Measurements from ENCODE around the gene STX18. TPM values are rescaled to one million over a fixed set of nuclear protein-coding genes. Genes with fewer than 3 reads are reported as not detected.

The STX18 gene
- total RNA-seq, 1 experiment from 2014 or later, result 36.5 TPM

DNA sequence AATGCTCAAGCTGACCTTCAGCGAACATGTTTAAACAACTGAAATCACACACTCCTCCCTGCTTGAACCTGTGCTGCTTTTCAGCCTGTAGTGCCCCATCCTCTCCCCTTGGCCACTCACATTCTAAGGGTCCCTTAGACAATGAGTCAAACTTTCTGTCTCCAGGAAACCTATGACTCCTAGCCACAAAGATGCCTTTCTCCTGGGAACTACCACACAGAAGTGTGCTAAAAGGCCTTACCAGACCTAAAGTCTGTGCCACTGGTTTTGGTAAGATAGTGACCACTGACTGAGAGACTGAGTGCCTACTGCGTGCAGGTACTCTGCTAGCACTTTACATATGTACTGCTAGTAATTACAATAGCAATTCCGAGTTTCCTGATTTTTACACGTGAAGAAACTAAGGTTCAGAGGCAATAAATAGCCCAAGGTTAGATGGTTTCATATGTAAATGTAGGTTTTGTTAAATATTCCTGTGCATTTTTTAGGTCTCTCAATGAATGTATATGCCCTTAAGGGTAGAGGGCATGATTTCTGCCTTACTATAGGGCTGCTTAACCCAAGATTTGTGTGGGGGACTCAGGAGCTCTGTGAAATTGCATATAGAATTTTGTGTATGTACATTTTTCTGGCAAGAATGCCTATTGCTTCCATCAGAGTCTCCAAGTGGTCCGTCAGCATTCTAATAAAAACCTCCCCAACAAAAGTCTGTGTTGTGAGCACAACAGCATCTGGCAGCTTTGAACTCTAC, 83.9 kb downstream of the STX18 start:
- TF ChIP-seq, protein P1, sequence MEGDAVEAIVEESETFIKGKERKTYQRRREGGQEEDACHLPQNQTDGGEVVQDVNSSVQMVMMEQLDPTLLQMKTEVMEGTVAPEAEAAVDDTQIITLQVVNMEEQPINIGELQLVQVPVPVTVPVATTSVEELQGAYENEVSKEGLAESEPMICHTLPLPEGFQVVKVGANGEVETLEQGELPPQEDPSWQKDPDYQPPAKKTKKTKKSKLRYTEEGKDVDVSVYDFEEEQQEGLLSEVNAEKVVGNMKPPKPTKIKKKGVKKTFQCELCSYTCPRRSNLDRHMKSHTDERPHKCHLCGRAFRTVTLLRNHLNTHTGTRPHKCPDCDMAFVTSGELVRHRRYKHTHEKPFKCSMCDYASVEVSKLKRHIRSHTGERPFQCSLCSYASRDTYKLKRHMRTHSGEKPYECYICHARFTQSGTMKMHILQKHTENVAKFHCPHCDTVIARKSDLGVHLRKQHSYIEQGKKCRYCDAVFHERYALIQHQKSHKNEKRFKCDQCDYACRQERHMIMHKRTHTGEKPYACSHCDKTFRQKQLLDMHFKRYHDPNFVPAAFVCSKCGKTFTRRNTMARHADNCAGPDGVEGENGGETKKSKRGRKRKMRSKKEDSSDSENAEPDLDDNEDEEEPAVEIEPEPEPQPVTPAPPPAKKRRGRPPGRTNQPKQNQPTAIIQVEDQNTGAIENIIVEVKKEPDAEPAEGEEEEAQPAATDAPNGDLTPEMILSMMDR (IDR thresholded peaks at IDR 0.05; ENCODE audit: insufficient read depth in 1 of 2, low read depth in 1 of 2, low read length in 1 of 2, severe bottlenecking in 1 of 2, unreplicated experiment in 1 of 2), result no peak
- BruUV-seq (replicated peaks), result no TSS peak
- intact Hi-C loops (cut with micrococcal nuclease; ENCODE audit: unreplicated experiment), result no loop called here
- ChIA-PET CTCF (no interaction called here), POLR2A (no interaction called here)
- no peak overlapping the region for H3K4me3 ChIP-seq (ENCODE audit: low read depth, low read length)
- DNase-seq, result no peak
- H3K9me3 ChIP-seq, result no peaks in the 10 kb centered on the region
- no peaks in the 10 kb centered on the region for H3K4me1 ChIP-seq
- no peaks in the 10 kb centered on the region for H3K27me3 Mint-ChIP-seq (ENCODE audit: insufficient read depth, unreplicated experiment)
- no peaks in the 10 kb centered on the region for H3K27me3 ChIP-seq (replicated peaks; ENCODE audit: control insufficient read depth, insufficient read depth, low read length)
- H3K36me3 Mint-ChIP-seq (ENCODE audit: insufficient read depth, unreplicated experiment), result peaks cover 5% of the 10 kb centered on the region
- H3K9me3 Mint-ChIP-seq (ENCODE audit: unreplicated experiment), result no peaks in the 10 kb centered on the region
- no peaks in the 10 kb centered on the region for H3K36me3 ChIP-seq (ENCODE audit: control insufficient read depth, insufficient read depth, low read length)
- H3K4me1 Mint-ChIP-seq (ENCODE audit: low read depth, unreplicated experiment), result peaks cover 9% of the 10 kb centered on the region
- no peak overlapping the region for H3K27ac Mint-ChIP-seq (ENCODE audit: unreplicated experiment)
- H3K4me3 Mint-ChIP-seq (ENCODE audit: unreplicated experiment), result no peak overlapping the region

DNA sequence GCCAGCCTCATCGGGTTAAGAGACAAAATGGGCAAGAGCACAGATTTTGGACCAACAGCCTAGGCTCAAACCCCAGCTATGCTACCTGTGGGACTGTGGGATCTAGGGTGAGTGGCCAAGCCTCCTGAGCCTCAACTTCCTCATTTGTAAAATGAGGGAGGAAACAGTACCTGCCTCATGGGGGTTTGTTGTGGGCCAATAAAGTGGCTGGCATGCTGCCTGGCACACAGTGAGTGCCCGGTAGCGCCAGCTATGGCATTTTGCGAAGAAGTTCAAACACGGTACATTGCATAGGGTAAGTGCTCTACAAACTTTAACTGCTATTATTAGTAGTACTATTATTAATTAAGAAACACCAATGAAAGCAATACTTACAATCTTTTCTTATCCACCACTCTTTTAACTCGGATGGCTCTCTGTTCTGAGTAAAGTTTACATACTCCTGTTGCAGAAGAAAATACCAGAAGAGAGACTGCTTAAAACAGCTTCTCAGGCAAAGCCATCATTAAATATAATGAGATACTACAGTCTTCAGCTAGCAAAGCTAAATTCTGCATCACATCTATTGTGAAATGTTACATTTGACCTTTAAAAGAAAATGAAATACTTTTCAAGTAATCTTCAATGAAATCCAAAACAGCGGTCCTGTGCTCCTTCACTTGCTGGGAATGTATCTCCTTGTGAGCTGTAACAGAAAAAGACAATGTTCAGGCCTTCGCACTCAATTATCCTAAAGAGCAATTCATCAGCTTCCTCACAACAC, 84.9 kb downstream of the STX18 start:
- CTCF ChIA-PET, result no interaction called here
- no peaks in the 10 kb centered on the region for H3K9me3 ChIP-seq
- POLR2A ChIA-PET, result no interaction called here
- H3K27ac Mint-ChIP-seq (ENCODE audit: unreplicated experiment), result no peak overlapping the region
- no TSS peak for BruUV-seq (replicated peaks)
- peaks cover 6% of the 10 kb centered on the region for H3K4me1 Mint-ChIP-seq (ENCODE audit: low read depth, unreplicated experiment)
- no peaks in the 10 kb centered on the region for H3K27me3 ChIP-seq (replicated peaks; ENCODE audit: control insufficient read depth, insufficient read depth, low read length)
- H3K27me3 Mint-ChIP-seq (ENCODE audit: insufficient read depth, unreplicated experiment), result no peaks in the 10 kb centered on the region
- H3K4me3 ChIP-seq (ENCODE audit: low read depth, low read length), result no peak overlapping the region
- intact Hi-C loops (cut with micrococcal nuclease; ENCODE audit: unreplicated experiment), result no loop called here
- H3K4me1 ChIP-seq, result no peaks in the 10 kb centered on the region
- H3K36me3 ChIP-seq (ENCODE audit: control insufficient read depth, insufficient read depth, low read length), result no peaks in the 10 kb centered on the region
- H3K4me3 Mint-ChIP-seq (ENCODE audit: unreplicated experiment), result no peak overlapping the region
- no peak for DNase-seq
- H3K36me3 Mint-ChIP-seq (ENCODE audit: insufficient read depth, unreplicated experiment), result peaks cover 6% of the 10 kb centered on the region
- no peaks in the 10 kb centered on the region for H3K9me3 Mint-ChIP-seq (ENCODE audit: unreplicated experiment)
- TF ChIP-seq, protein P1 (IDR thresholded peaks at IDR 0.05; ENCODE audit: insufficient read depth in 1 of 2, low read depth in 1 of 2, low read length in 1 of 2, severe bottlenecking in 1 of 2, unreplicated experiment in 1 of 2), result no peak

DNA sequence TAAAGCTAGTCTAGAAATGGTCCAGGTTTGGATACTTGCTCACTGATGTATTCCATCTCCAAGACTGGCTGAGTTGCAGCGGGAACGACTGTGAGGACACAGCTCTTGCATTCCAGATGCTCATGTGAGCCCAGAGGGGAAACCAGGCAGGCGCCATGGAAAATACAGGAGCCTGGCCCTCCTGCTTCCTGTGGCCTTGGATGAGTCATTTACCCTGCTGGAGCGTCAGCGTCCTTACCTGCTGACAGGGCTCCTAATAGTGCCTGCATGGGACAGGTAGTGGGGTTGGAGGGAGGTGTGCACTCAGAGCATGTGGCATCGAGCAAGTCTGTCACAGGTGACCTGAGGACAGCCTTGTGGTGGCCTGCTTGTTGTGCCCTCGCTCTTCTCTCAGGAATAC, 85.5 kb downstream of the STX18 start:
- no peaks in the 10 kb centered on the region for H3K36me3 ChIP-seq (ENCODE audit: control insufficient read depth, insufficient read depth, low read length)
- DNase-seq, result no peak
- TF ChIP-seq, protein P1 (IDR thresholded peaks at IDR 0.05; ENCODE audit: insufficient read depth in 1 of 2, low read depth in 1 of 2, low read length in 1 of 2, severe bottlenecking in 1 of 2, unreplicated experiment in 1 of 2), result no peak
- Mint-ChIP-seq H3K27me3 (ENCODE audit: insufficient read depth, unreplicated experiment) (no peaks in the 10 kb centered on the region), H3K4me1 (ENCODE audit: low read depth, unreplicated experiment) (no peaks in the 10 kb centered on the region), H3K4me3 (ENCODE audit: unreplicated experiment) (no peak overlapping the region), H3K9me3 (ENCODE audit: unreplicated experiment) (no peaks in the 10 kb centered on the region), H3K27ac (ENCODE audit: unreplicated experiment) (no peak overlapping the region), H3K36me3 (ENCODE audit: insufficient read depth, unreplicated experiment) (peaks cover 9% of the 10 kb centered on the region)
- no peaks in the 10 kb centered on the region for H3K27me3 ChIP-seq (replicated peaks; ENCODE audit: control insufficient read depth, insufficient read depth, low read length)
- intact Hi-C loops (cut with micrococcal nuclease; ENCODE audit: unreplicated experiment), result no loop called here
- BruUV-seq (replicated peaks), result no TSS peak
- H3K9me3 ChIP-seq, result no peaks in the 10 kb centered on the region
- ChIA-PET POLR2A (no interaction called here), CTCF (no interaction called here)
- no peak overlapping the region for H3K4me3 ChIP-seq (ENCODE audit: low read depth, low read length)
- no peaks in the 10 kb centered on the region for H3K4me1 ChIP-seq
